ENCODE results near the gene RAD51D.
A peak's percentile ranks its signal among the peaks of the same experiment; 100 is the strongest.
"Not testable (repeated sequence)": the region's sequence is repeated elsewhere in the genome, so short reads cannot be mapped to it uniquely, and the experiment has no call there.

Gene RAD51D

DNA sequence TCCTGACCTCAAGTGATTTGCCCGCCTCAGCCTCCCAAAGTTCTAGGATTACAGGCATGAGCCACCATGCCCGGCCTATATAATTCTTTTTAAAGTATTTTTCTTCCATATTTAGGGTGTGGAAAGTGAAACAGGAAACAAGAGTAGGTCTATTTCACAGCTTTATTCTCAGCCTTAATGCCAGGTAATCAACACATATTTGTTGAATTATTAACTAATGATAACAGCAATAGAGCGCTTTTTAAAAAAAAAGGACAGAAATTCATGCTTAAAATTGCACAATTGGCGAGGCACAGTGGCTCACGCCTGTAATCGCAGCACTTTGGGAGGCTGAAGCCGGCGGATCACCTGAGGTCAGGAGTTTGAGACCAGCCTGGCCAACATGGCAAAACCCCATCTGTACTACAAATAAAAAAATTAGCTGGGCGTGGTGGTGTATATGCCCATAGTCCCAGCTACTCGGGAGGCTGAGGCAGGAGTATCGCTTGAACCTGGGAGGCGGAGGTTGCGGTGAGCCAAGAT lies 74.1 kb downstream of the RAD51D start:
- FAIRE-seq: peak; percentile 24
- not testable (repeated sequence) for DNase-seq (ENCODE audit: extremely low spot score, insufficient read length, low read depth)

DNA sequence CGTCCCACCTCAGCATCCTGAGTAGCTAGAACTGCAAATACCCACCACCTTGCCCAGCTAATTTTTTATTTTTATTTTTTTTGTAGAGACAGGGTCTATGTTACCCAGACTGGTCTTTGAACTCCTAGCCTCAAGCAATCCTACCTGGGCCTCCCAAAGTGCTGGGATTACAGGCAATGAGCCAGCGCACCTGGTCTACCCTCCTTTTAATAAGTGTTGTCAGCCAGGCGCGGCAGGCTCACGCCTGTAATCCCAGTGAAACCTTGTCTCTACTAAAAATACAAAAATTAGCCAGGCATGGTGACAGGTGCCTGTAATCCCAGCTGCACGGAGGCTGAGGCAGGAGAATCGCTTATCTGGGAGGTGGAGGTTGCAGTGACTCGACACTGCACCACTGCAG lies 75.5 kb downstream of the RAD51D start:
- DNase-seq (ENCODE audit: extremely low spot score, insufficient read length, low read depth) (no peak), FAIRE-seq (no peak)

Data from GM18507 (cell line).